ENCODE measurements around the gene POLD4.

GRCh38 chr11:67347964-67348749, 5.2 kb downstream of the POLD4 start:
- TF ChIP-seq CTCF (conservative IDR thresholded peaks at IDR 0.05 in 1 of 2, IDR thresholded peaks at IDR 0.05 in 1 of 2; ENCODE audit: low read depth in 1 of 2, low read length in 2 of 2) (no peak), EZH2 (IDR thresholded peaks at IDR 0.05; ENCODE audit: low read length, missing control alignments) (no peak)
